Measurements from ENCODE around the gene ACTA2.

Gene ACTA2

GRCh38 chr10:88888810-88889445, 63.6 kb downstream of the ACTA2 start:
- Histone ChIP-seq H3K27ac (ENCODE audit: low read length) (no peak overlapping the region), H3K27me3 (ENCODE audit: control insufficient read depth, insufficient read depth, low read length) (no peaks in the 10 kb centered on the region), H3K36me3 (ENCODE audit: control insufficient read depth, low read depth, low read length) (no peaks in the 10 kb centered on the region), H3K9me3 (ENCODE audit: control insufficient read depth, low read depth, low read length) (no peaks in the 10 kb centered on the region), H3K4me3 (ENCODE audit: low read length) (no peak overlapping the region), H3K4me1 (ENCODE audit: control insufficient read depth, low read depth, low read length) (peaks cover 15% of the 10 kb centered on the region), H3K9ac (ENCODE audit: low read length) (no peak overlapping the region)

GRCh38 chr10:88886557-88886956, 66.0 kb downstream of the ACTA2 start:
- H3K9me3 ChIP-seq (ENCODE audit: control insufficient read depth, low read depth, low read length): no peaks in the 10 kb centered on the region
- H3K4me1 ChIP-seq (ENCODE audit: control insufficient read depth, low read depth, low read length): peaks cover 7% of the 10 kb centered on the region
- peaks cover 1% of the 10 kb centered on the region for H3K27me3 ChIP-seq (ENCODE audit: control insufficient read depth, insufficient read depth, low read length)
- H3K36me3 ChIP-seq (ENCODE audit: control insufficient read depth, low read depth, low read length): no peaks in the 10 kb centered on the region
- no peak overlapping the region for H3K9ac ChIP-seq (ENCODE audit: low read length)
- no peak overlapping the region for H3K27ac ChIP-seq (ENCODE audit: low read length)
- no peak overlapping the region for H3K4me3 ChIP-seq (ENCODE audit: low read length)
